Measurements from ENCODE around the gene RND3. TPM values are rescaled to one million over a fixed set of nuclear protein-coding genes. Genes with fewer than 3 reads are reported as not detected.

Gene RND3
- total RNA-seq, 1 donor from 2014 or later = 32.6 TPM

- no peak for DNase-seq
- H3K27me3 ChIP-seq = no peaks in the 10 kb centered on the region
- peaks cover 2% of the 10 kb centered on the region for H3K36me3 ChIP-seq
- intact Hi-C loops (cut with DNase I) = no loop called here
- peaks cover 9% of the 10 kb centered on the region for H3K4me1 ChIP-seq
- H3K4me3 ChIP-seq = no peak overlapping the region
- H3K9me3 ChIP-seq = no peaks in the 10 kb centered on the region
- no peak for TF ChIP-seq CTCF (IDR thresholded peaks at IDR 0.05)
- H3K27ac ChIP-seq = no peak overlapping the region
- ATAC-seq = peak; percentile 41
These were observed 23.2 kb downstream of the RND3 start for GRCh38 chr2:150464270-150464669.

GRCh38 chr2:150462770-150463169, 24.7 kb downstream of the RND3 start:
- Histone ChIP-seq H3K4me3 (no peak overlapping the region), H3K36me3 (no peaks in the 10 kb centered on the region), H3K27ac (no peak overlapping the region), H3K4me1 (peaks cover 9% of the 10 kb centered on the region), H3K9me3 (no peaks in the 10 kb centered on the region), H3K27me3 (no peaks in the 10 kb centered on the region)
- DNase-seq (no peak), ATAC-seq (peak; percentile 41)
- intact Hi-C loops (cut with DNase I) = no loop called here
- TF ChIP-seq CTCF (IDR thresholded peaks at IDR 0.05) = no peak

GRCh38 chr2:150459281-150459680, 28.2 kb downstream of the RND3 start:
- no peaks in the 10 kb centered on the region for H3K36me3 ChIP-seq
- no peaks in the 10 kb centered on the region for H3K9me3 ChIP-seq
- no peaks in the 10 kb centered on the region for H3K27me3 ChIP-seq
- intact Hi-C loops (cut with DNase I) = no loop called here
- no peak for ATAC-seq
- no peak overlapping the region for H3K4me3 ChIP-seq
- no peak for DNase-seq
- no peak for TF ChIP-seq CTCF (IDR thresholded peaks at IDR 0.05)
- no peak overlapping the region for H3K27ac ChIP-seq
- H3K4me1 ChIP-seq = no peaks in the 10 kb centered on the region

GRCh38 chr2:150450765-150451164, 36.7 kb downstream of the RND3 start:
- Histone ChIP-seq H3K4me1 (no peaks in the 10 kb centered on the region), H3K36me3 (no peaks in the 10 kb centered on the region), H3K9me3 (no peaks in the 10 kb centered on the region), H3K27me3 (no peaks in the 10 kb centered on the region), H3K4me3 (no peak overlapping the region), H3K27ac (no peak overlapping the region)
- TF ChIP-seq CTCF (IDR thresholded peaks at IDR 0.05) = no peak
- DNase-seq (no peak), ATAC-seq (no peak)
- intact Hi-C loops (cut with DNase I) = no loop called here

GRCh38 chr2:150449856-150450255, 37.6 kb downstream of the RND3 start:
- Histone ChIP-seq H3K4me1 (no peaks in the 10 kb centered on the region), H3K4me3 (no peak overlapping the region), H3K27me3 (no peaks in the 10 kb centered on the region), H3K27ac (no peak overlapping the region), H3K9me3 (no peaks in the 10 kb centered on the region), H3K36me3 (no peaks in the 10 kb centered on the region)
- intact Hi-C loops (cut with DNase I) = no loop called here
- no peak for DNase-seq
- ATAC-seq = no peak
- TF ChIP-seq CTCF (IDR thresholded peaks at IDR 0.05) = no peak

GRCh38 chr2:150445398-150445797, 42.1 kb downstream of the RND3 start:
- DNase-seq (no peak), ATAC-seq (no peak)
- no peaks in the 10 kb centered on the region for H3K36me3 ChIP-seq
- no peak overlapping the region for H3K4me3 ChIP-seq
- H3K27me3 ChIP-seq = no peaks in the 10 kb centered on the region
- no peaks in the 10 kb centered on the region for H3K4me1 ChIP-seq
- TF ChIP-seq CTCF (IDR thresholded peaks at IDR 0.05) = no peak
- intact Hi-C loops (cut with DNase I) = no loop called here
- no peak overlapping the region for H3K27ac ChIP-seq
- no peaks in the 10 kb centered on the region for H3K9me3 ChIP-seq
